MM.1S (cell line): Measurements from ENCODE around the gene PCED1B.

Experiments
- DNase-seq: peaks from one replicate; pipeline ENCODE4 v3.0.0-alpha.2; 2015
- H2AFZ ChIP-seq: fragments of 300-600 bp; sonication (generic); 2 replicates; pipeline ENCODE4 v1.6.0; 2016; ENCODE audit warnings: antibody characterized with exemption, low read length
- H3F3A ChIP-seq: fragments of 300-600 bp; sonication (generic); 2 replicates; pipeline ENCODE4 v1.6.1; 2016; ENCODE audit warnings: mild to moderate bottlenecking, antibody characterized with exemption, low read length, moderate library complexity, mixed read lengths; ENCODE audit not compliant: insufficient read depth
- H3K27ac ChIP-seq: fragments of 300-600 bp; sonication (generic); 2 replicates; pipeline ENCODE4 v1.5.1; 2016; ENCODE audit warnings: mild to moderate bottlenecking, low read length
- H3K27me3 ChIP-seq: fragments of 300-600 bp; sonication (generic); replicated peaks from 2 replicates; pipeline ENCODE4 v1.6.0; 2016; ENCODE audit warnings: low read length; ENCODE audit not compliant: insufficient read depth
- H3K36me3 ChIP-seq: fragments of 300-600 bp; sonication (generic); replicated peaks from 2 replicates; pipeline ENCODE4 v1.6.1; 2016; ENCODE audit warnings: mild to moderate bottlenecking, low read length, mixed read lengths; ENCODE audit not compliant: insufficient read depth
- H3K4me1 ChIP-seq: fragments of 300-600 bp; sonication (generic); 2 replicates; pipeline ENCODE4 v1.6.1; 2016; ENCODE audit warnings: low read length, mixed read lengths
- H3K4me2 ChIP-seq: fragments of 300-600 bp; sonication (generic); 2 replicates; pipeline ENCODE4 v1.6.0; 2016; ENCODE audit warnings: low read depth, low read length
- H3K4me3 ChIP-seq: fragments of 300-600 bp; sonication (generic); 2 replicates; pipeline ENCODE4 v1.5.1; 2016; ENCODE audit warnings: low read length, mixed read lengths
- H3K79me2 ChIP-seq: fragments of 300-600 bp; sonication (generic); 2 replicates; pipeline ENCODE4 v1.6.1; 2016; ENCODE audit warnings: mixed run types, low read length, mixed read lengths
- H3K9ac ChIP-seq: fragments of 300-600 bp; sonication (generic); 2 replicates; pipeline ENCODE4 v1.6.1; 2016; ENCODE audit warnings: low read length, mixed read lengths
- H3K9me2 ChIP-seq: fragments of 300-600 bp; sonication (generic); replicated peaks from 2 replicates; pipeline ENCODE4 v1.6.1; 2016; ENCODE audit warnings: mild to moderate bottlenecking, low read length, mixed read lengths; ENCODE audit not compliant: insufficient read depth
- H3K9me3 ChIP-seq: fragments of 300-600 bp; sonication (generic); replicated peaks from 2 replicates; pipeline ENCODE4 v1.6.1; 2016; ENCODE audit warnings: mild to moderate bottlenecking, low read length, mixed read lengths; ENCODE audit not compliant: insufficient read depth
- H4K20me1 ChIP-seq: fragments of 300-600 bp; sonication (generic); 2 replicates; pipeline ENCODE4 v1.6.1; 2016; ENCODE audit warnings: mild to moderate bottlenecking, low read length, moderate library complexity, mixed read lengths; ENCODE audit not compliant: insufficient read depth
- CTCF ChIP-seq: fragments of 300-600 bp; sonication (generic); IDR thresholded peaks from 2 replicates; pipeline ENCODE4 v1.5.1; 2016; ENCODE audit warnings: antibody characterized with exemption, low read length, mixed read lengths
- EZH2 ChIP-seq: fragments of 300-600 bp; sonication (generic); optimal IDR thresholded peaks from 2 replicates; pipeline ENCODE3; 2017; ENCODE audit warnings: low read depth, mild to moderate bottlenecking, antibody characterized with exemption, low read length, mixed read lengths
- EZH2phosphoT487 ChIP-seq: fragments of 300-600 bp; sonication (generic); IDR thresholded peaks from 2 replicates; pipeline ENCODE4 v1.6.1; 2018; ENCODE audit warnings: antibody characterized with exemption, low read length

The PCED1B gene

GRCh38 chr12:47079468-47079980, at the start of gene PCED1B, which contains the start of gene AMIGO2:
PCED1B (plus strand) TSS chr12:47079621; CDS start chr12:47235064, 155,443 bp downstream.
AMIGO2 (minus strand) TSS chr12:47079959; CDS start chr12:47079002, 957 bp downstream.
- H3F3A ChIP-seq: no peaks in the 10 kb centered on the region
- H2AFZ ChIP-seq: peak within 1 kb of the TSS; percentile 69
- peak within 1 kb of the TSS; percentile 61 for H3K4me3 ChIP-seq
- H4K20me1 ChIP-seq: no peaks in the 10 kb centered on the region
- H3K27me3 ChIP-seq: no peaks in the 10 kb centered on the region; the same call in 1 of the 2 replicates
- peaks cover 4% of the 10 kb centered on the region; the same call in 1 of the 2 replicates for H3K4me1 ChIP-seq
- H3K79me2 ChIP-seq: no peaks in the 10 kb centered on the region
- no peak for TF ChIP-seq EZH2phosphoT487
- TF ChIP-seq EZH2: no peak
- peak; percentile 48 for TF ChIP-seq CTCF
- peak; percentile 69 for DNase-seq
- no peaks in the 10 kb centered on the region for H3K9me2 ChIP-seq
- no peaks in the 10 kb centered on the region for H3K9me3 ChIP-seq
- H3K36me3 ChIP-seq: no peaks in the 10 kb centered on the region
- peak within 1 kb of the TSS; percentile 16; the same call in 1 of the 2 replicates for H3K9ac ChIP-seq
- no peak within 1 kb of the TSS for H3K27ac ChIP-seq
- peak within 1 kb of the TSS; percentile 87 for H3K4me2 ChIP-seq

GRCh38 chr12:47029903-47030302, 49.5 kb upstream of the PCED1B start:
- Histone ChIP-seq H3K9ac (no peak overlapping the region), H3K27ac (no peak overlapping the region), H3K27me3 (no peaks in the 10 kb centered on the region), H3K4me3 (no peak overlapping the region), H3K36me3 (no peaks in the 10 kb centered on the region), H3K9me2 (no peaks in the 10 kb centered on the region), H2AFZ (no peak overlapping the region), H3F3A (no peaks in the 10 kb centered on the region), H3K9me3 (no peaks in the 10 kb centered on the region), H3K79me2 (no peaks in the 10 kb centered on the region), H4K20me1 (no peaks in the 10 kb centered on the region), H3K4me2 (no peak overlapping the region), H3K4me1 (peaks cover 10% of the 10 kb centered on the region; the same call in 1 of the 2 replicates)
- TF ChIP-seq CTCF: no peak
- TF ChIP-seq EZH2phosphoT487: no peak
- TF ChIP-seq EZH2: no peak
- DNase-seq: no peak

- Histone ChIP-seq H3K27ac (no peak overlapping the region), H4K20me1 (no peaks in the 10 kb centered on the region), H3K36me3 (no peaks in the 10 kb centered on the region), H3K9me3 (no peaks in the 10 kb centered on the region), H2AFZ (no peak overlapping the region), H3K27me3 (no peaks in the 10 kb centered on the region), H3K9ac (no peak overlapping the region), H3K4me1 (peaks cover 10% of the 10 kb centered on the region; the same call in 1 of the 2 replicates), H3F3A (no peaks in the 10 kb centered on the region), H3K4me3 (no peak overlapping the region), H3K79me2 (no peaks in the 10 kb centered on the region), H3K4me2 (no peak overlapping the region), H3K9me2 (no peaks in the 10 kb centered on the region)
- TF ChIP-seq EZH2 (no peak), CTCF (peak; percentile 57)
- DNase-seq: peak; percentile 63
Observed at GRCh38 chr12:47032644-47033043, 46.8 kb upstream of the PCED1B start.
